DND-41 (cell line): ENCODE data around the gene P4HA2.

Experiments used
- ATAC-seq: fragments of 200-7000 bp; cut with Tn5 transposase; 3 replicates; pipeline ENCODE4 v1.9.1; 2021; ENCODE audit warnings: low read depth; ENCODE audit not compliant: insufficient read depth
- DNase-seq: peaks from one replicate; pipeline ENCODE4 v3.0.0-alpha.2; 2020
- H2AFZ ChIP-seq: 2 replicates; pipeline ENCODE4 v1.6.0; 2012; ENCODE audit warnings: low read depth, low read length
- H3K27ac ChIP-seq: 2 replicates; pipeline ENCODE4 v1.5.1; 2012; ENCODE audit warnings: low read length, inconsistent platforms
- H3K27me3 ChIP-seq: fragments of 200-600 bp; sonication (generic); 2 replicates; pipeline ENCODE4 v1.6.0; 2012; ENCODE audit warnings: low read length, mild to moderate bottlenecking, inconsistent platforms; ENCODE audit not compliant: insufficient read depth, poor library complexity
- H3K36me3 ChIP-seq: 2 replicates; pipeline ENCODE4 v1.5.1; 2012; ENCODE audit warnings: low read length, inconsistent platforms; ENCODE audit not compliant: insufficient read depth
- H3K4me1 ChIP-seq: 2 replicates; pipeline ENCODE4 v1.5.1; 2012; ENCODE audit warnings: mild to moderate bottlenecking, low read length; ENCODE audit not compliant: insufficient read depth
- H3K4me2 ChIP-seq: 2 replicates; pipeline ENCODE4 v1.6.0; 2012; ENCODE audit warnings: mild to moderate bottlenecking, moderate library complexity, low read length, inconsistent platforms; ENCODE audit not compliant: insufficient read depth
- H3K4me3 ChIP-seq, 2 experiments: fragments of 200-600 bp in 1 of 2; shearing (Covaris generic) in 1 of 2; 2 replicates each; pipeline ENCODE4 v1.5.1; 2012 to 2016; ENCODE audit warnings: inconsistent platforms in 2 of 2, low read length in 2 of 2, mild to moderate bottlenecking in 2 of 2, low read depth in 1 of 2, moderate library complexity in 1 of 2
- H3K79me2 ChIP-seq: 2 replicates; pipeline ENCODE4 v1.6.0; 2012; ENCODE audit warnings: low read length, inconsistent platforms; ENCODE audit not compliant: insufficient read depth
- H3K9ac ChIP-seq: 2 replicates; pipeline ENCODE4 v1.6.0; 2012; ENCODE audit warnings: low read depth, mild to moderate bottlenecking, inconsistent platforms, low read length, moderate library complexity
- H3K9me3 ChIP-seq: 2 replicates; pipeline ENCODE4 v1.5.1; 2012; ENCODE audit warnings: low read length, moderate library complexity, mild to moderate bottlenecking, inconsistent platforms; ENCODE audit not compliant: insufficient read depth, severe bottlenecking
- H4K20me1 ChIP-seq: 2 replicates; pipeline ENCODE4 v1.6.0; 2012; ENCODE audit warnings: low read length; ENCODE audit not compliant: insufficient read depth
- EZH2 ChIP-seq: IDR thresholded peaks from 3 replicates; pipeline ENCODE4 v1.6.1; 2012; ENCODE audit warnings: borderline replicate concordance, low read depth, mild to moderate bottlenecking, moderate library complexity, low read length, inconsistent platforms; ENCODE audit not compliant: severe bottlenecking
- TF ChIP-seq, protein P1 (sequence below): IDR thresholded peaks from 2 replicates; pipeline ENCODE4 v1.5.1; 2012; ENCODE audit warnings: borderline replicate concordance, low read length, moderate library complexity, mild to moderate bottlenecking; ENCODE audit not compliant: poor library complexity, severe bottlenecking; ENCODE audit errors: extremely low read depth

Gene P4HA2

DNA sequence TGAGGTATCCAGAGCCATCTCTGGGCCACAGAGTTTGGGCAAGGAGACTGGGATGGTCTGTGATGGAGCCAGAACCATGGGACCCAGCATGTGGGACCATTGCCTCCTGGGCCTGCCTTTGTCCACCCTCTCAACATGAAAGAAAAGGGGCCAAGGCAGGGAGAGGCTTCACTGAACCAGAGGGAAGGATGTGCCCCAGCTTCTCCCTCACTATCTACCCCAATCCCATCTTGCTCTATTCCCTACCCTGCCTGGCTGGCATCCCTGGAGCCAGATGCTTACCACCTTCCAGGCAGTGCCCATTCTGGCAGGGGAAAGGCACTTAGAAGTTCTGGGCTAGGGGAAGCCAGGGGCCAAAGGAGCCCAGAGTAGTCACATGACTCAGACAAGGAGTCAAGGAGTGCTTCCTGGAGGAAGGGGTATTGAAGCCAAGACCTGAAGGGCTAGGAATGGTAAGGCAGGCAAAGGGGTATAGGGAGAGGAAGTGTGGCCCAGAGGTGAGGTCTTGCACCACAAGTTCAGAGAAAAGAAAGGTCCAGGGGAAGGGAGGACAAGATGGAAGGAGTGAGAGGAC, 39.6 kb upstream of the P4HA2 start:
- Histone ChIP-seq H3K79me2 (no peaks in the 10 kb centered on the region), H3K4me2 (no peak overlapping the region), H3K36me3 (no peaks in the 10 kb centered on the region), H3K9me3 (no peaks in the 10 kb centered on the region), H3K4me1 (no peaks in the 10 kb centered on the region), H3K4me3 (no peak overlapping the region), H3K27ac (no peak overlapping the region), H3K27me3 (no peaks in the 10 kb centered on the region), H4K20me1 (no peaks in the 10 kb centered on the region), H2AFZ (no peak overlapping the region), H3K9ac (no peak overlapping the region)
- ATAC-seq: no peak
- no peak for DNase-seq
- no peak for TF ChIP-seq EZH2
- TF ChIP-seq, protein P1, sequence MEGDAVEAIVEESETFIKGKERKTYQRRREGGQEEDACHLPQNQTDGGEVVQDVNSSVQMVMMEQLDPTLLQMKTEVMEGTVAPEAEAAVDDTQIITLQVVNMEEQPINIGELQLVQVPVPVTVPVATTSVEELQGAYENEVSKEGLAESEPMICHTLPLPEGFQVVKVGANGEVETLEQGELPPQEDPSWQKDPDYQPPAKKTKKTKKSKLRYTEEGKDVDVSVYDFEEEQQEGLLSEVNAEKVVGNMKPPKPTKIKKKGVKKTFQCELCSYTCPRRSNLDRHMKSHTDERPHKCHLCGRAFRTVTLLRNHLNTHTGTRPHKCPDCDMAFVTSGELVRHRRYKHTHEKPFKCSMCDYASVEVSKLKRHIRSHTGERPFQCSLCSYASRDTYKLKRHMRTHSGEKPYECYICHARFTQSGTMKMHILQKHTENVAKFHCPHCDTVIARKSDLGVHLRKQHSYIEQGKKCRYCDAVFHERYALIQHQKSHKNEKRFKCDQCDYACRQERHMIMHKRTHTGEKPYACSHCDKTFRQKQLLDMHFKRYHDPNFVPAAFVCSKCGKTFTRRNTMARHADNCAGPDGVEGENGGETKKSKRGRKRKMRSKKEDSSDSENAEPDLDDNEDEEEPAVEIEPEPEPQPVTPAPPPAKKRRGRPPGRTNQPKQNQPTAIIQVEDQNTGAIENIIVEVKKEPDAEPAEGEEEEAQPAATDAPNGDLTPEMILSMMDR: no peak

DNA sequence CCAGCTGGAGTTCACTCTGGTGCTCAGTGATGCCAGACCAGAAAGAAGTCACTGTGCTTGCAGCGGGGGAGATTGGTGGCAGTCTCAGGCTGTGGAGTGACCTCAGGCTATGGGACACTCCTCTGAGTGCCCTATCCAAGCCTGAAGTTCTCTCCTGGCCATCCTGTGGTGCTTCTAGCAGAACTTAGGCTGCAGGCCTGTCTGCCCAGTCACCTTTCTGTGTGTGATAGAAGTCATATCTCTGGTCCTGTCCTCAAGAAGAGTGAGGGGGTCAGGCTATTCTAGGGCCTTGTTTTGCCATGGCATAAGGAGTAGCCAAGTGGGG, 39.1 kb upstream of the P4HA2 start:
- Histone ChIP-seq H3K4me1 (no peaks in the 10 kb centered on the region), H2AFZ (no peak overlapping the region), H3K27ac (no peak overlapping the region), H3K27me3 (no peaks in the 10 kb centered on the region), H3K36me3 (no peaks in the 10 kb centered on the region), H3K79me2 (no peaks in the 10 kb centered on the region), H3K9ac (no peak overlapping the region), H3K9me3 (no peaks in the 10 kb centered on the region), H3K4me3 (no peak overlapping the region), H4K20me1 (no peaks in the 10 kb centered on the region), H3K4me2 (no peak overlapping the region)
- no peak for ATAC-seq
- no peak for DNase-seq
- TF ChIP-seq EZH2: no peak
- TF ChIP-seq, protein P1: no peak

DNA sequence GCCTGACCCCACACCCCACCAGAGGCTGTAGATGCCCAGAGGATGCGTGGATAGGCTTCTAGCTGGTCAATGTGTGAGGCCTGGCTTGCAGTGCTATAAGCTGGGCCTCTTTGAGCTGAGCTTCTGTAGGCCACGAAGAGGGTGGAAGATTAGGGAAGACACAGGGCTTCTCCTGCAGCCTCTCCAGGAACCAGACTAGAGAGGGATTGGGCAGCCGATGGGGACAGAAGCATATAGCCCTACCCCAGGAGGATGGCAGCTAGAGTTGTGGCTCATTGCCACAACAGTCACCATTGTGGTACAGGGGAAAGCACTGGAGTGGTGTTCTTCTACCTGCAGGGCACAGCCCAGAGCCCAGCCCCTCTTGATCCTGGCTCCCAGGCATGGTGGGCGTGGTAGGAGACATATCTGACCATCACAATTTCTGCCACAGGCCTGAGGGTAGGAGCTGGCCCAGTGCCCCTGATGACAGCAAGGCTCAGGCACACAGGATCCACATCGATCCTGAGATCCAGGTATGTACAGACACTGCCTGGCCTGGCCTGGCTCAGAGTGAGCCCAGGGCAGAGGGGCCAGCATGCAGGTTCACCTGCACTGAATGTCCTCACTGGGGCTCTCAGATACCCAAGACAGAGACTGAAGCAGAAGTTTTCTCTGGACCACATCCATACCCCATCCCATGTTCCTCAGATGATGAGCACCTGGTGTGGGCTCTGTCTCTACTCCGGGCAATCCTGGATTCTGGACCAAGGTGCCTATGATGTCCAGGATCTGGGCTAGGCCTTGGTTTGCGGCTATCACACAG, 38.6 kb upstream of the P4HA2 start:
- no peak overlapping the region for H3K4me3 ChIP-seq
- H3K79me2 ChIP-seq: no peaks in the 10 kb centered on the region
- TF ChIP-seq, protein P1: no peak
- no peak for TF ChIP-seq EZH2
- H3K27ac ChIP-seq: no peak overlapping the region
- no peak overlapping the region for H3K4me2 ChIP-seq
- no peaks in the 10 kb centered on the region for H3K36me3 ChIP-seq
- H3K9ac ChIP-seq: no peak overlapping the region
- H2AFZ ChIP-seq: no peak overlapping the region
- ATAC-seq (no peak), DNase-seq (no peak)
- H3K9me3 ChIP-seq: no peaks in the 10 kb centered on the region
- H3K27me3 ChIP-seq: no peaks in the 10 kb centered on the region
- no peaks in the 10 kb centered on the region for H4K20me1 ChIP-seq
- H3K4me1 ChIP-seq: no peaks in the 10 kb centered on the region
